Activated CD8-positive, alpha-beta T cell treated with anti-CD3 and anti-CD28 coated beads for 36 hours (primary cell): ENCODE measurements around the gene SPCS3. TPM values are rescaled to one million over a fixed set of nuclear protein-coding genes. Genes with fewer than 3 reads are reported as not detected.
"Not testable (repeated sequence)": the region's sequence is repeated elsewhere in the genome, so short reads cannot be mapped to it uniquely, and the experiment has no call there.

ENCODE experiments used
- ATAC-seq: fragments of 200-7000 bp; cut with Tn5 transposase; one replicate; pipeline ENCODE4 v1.10.0; 2021; ENCODE audit warnings: mild to moderate bottlenecking, moderate library complexity
- CTCF ChIA-PET: fragments of 350-600 bp; sonication (Branson Sonifier 250); formaldehyde crosslinking; loops from one replicate; lab custom pipeline; 2021; ENCODE audit warnings: antibody characterized with exemption; lab: Charles Lee
- POLR2A ChIA-PET: fragments of 350-600 bp; sonication (Branson Sonifier 250); formaldehyde crosslinking; loops from one replicate; lab custom pipeline; 2021; ENCODE audit warnings: antibody characterized with exemption; lab: Charles Lee
- DNase-seq: peaks from one replicate; pipeline ENCODE4 v3.0.0-alpha.2; 2020
- H3K27ac Mint-ChIP-seq: one replicate; pipeline ENCODE4 v1.8.0; 2021; ENCODE audit warnings: mild to moderate bottlenecking, mixed read lengths
- H3K27me3 Mint-ChIP-seq: one replicate; pipeline ENCODE4 v1.8.0; 2021; ENCODE audit warnings: mixed read lengths
- H3K36me3 Mint-ChIP-seq: one replicate; pipeline ENCODE4 v1.8.0; 2021; ENCODE audit warnings: low read depth, mixed read lengths
- H3K4me1 Mint-ChIP-seq: one replicate; pipeline ENCODE4 v1.8.0; 2021; ENCODE audit warnings: low read depth, mixed read lengths
- H3K4me3 Mint-ChIP-seq: one replicate; pipeline ENCODE4 v1.8.0; 2021; ENCODE audit warnings: mild to moderate bottlenecking, moderate library complexity, mixed read lengths
- H3K9me3 Mint-ChIP-seq: one replicate; pipeline ENCODE4 v1.8.0; 2021; ENCODE audit warnings: mixed read lengths
- intact Hi-C: fragments of 100-400 bp; cut with micrococcal nuclease; formaldehyde crosslinking; loops from one replicate; pipeline ENCODE4 v1.10.0; 2022
- total RNA-seq, 2 experiments: library from RNA; stranded (reverse); gene quantifications; one replicate each; pipeline ENCODE4 v1.2.3, GENCODE V29; 2021
- TF ChIP-seq, protein P1 (sequence below): fragments of 200-600 bp; IDR thresholded peaks from one replicate; pipeline ENCODE4 v1.8.0; 2022; ENCODE audit warnings: antibody characterized with exemption, mild to moderate bottlenecking

The SPCS3 gene
- total RNA-seq, 2 experiments from 2014 or later = 153 to 155 TPM

DNA sequence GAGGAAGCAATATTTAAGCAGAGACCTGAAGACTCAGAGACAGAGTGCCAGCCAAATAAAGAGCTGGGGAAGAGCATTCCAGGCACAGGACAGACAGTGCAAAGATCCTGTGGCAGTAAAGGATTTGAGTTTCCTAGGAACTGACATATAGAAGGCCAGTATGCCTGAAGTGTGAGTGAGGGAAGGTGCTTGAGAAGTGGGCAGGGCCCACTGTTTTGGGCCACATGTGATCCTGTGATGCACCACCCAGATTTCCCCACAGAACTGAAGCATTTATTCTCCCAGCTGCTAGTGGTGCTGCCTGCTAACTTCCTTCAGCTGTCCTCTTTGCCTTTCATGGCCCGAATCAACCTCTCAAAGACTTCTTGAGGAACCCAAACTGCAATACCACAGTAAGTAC, 26.8 kb upstream of the SPCS3 start:
- TF ChIP-seq, protein P1, sequence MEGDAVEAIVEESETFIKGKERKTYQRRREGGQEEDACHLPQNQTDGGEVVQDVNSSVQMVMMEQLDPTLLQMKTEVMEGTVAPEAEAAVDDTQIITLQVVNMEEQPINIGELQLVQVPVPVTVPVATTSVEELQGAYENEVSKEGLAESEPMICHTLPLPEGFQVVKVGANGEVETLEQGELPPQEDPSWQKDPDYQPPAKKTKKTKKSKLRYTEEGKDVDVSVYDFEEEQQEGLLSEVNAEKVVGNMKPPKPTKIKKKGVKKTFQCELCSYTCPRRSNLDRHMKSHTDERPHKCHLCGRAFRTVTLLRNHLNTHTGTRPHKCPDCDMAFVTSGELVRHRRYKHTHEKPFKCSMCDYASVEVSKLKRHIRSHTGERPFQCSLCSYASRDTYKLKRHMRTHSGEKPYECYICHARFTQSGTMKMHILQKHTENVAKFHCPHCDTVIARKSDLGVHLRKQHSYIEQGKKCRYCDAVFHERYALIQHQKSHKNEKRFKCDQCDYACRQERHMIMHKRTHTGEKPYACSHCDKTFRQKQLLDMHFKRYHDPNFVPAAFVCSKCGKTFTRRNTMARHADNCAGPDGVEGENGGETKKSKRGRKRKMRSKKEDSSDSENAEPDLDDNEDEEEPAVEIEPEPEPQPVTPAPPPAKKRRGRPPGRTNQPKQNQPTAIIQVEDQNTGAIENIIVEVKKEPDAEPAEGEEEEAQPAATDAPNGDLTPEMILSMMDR = no peak
- ATAC-seq (no peak), DNase-seq (no peak)
- H3K4me3 Mint-ChIP-seq = no peak overlapping the region
- no peaks in the 10 kb centered on the region for H3K27me3 Mint-ChIP-seq
- no peaks in the 10 kb centered on the region for H3K9me3 Mint-ChIP-seq
- ChIA-PET CTCF (interaction anchor here (1.3 kb wide), 1 partner anchor 14 kb away, joined by 3 read pairs; no protein-coding TSS in a partner anchor), POLR2A (no interaction called here)
- no peak overlapping the region for H3K27ac Mint-ChIP-seq
- H3K4me1 Mint-ChIP-seq = no peaks in the 10 kb centered on the region
- no peaks in the 10 kb centered on the region for H3K36me3 Mint-ChIP-seq
- intact Hi-C loops = no loop called here

DNA sequence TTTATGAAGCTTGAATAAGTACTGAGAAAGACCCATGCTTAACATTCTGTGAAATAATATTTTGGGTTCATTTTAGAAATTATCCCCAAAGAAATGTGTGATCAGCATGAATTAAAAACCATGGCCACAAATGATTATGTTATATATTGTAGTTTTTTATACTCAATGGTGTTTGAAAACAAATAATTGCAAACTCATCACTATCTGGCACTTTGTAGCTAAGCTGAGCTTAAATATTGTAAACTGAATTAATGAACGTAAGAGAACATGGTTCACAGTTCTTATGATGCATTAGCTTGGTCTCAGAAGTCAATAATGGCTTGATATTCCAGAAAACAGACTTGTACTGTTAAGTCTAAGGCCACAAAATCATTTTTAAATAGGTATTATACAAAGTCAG, 26.1 kb upstream of the SPCS3 start:
- no peaks in the 10 kb centered on the region for H3K36me3 Mint-ChIP-seq
- POLR2A ChIA-PET = no interaction called here
- intact Hi-C loops = no loop called here
- no peak overlapping the region for H3K4me3 Mint-ChIP-seq
- H3K9me3 Mint-ChIP-seq = no peaks in the 10 kb centered on the region
- H3K4me1 Mint-ChIP-seq = no peaks in the 10 kb centered on the region
- no peak for DNase-seq
- TF ChIP-seq, protein P1 = no peak
- H3K27ac Mint-ChIP-seq = no peak overlapping the region
- ATAC-seq = no peak
- no peaks in the 10 kb centered on the region for H3K27me3 Mint-ChIP-seq
- CTCF ChIA-PET = no interaction called here

DNA sequence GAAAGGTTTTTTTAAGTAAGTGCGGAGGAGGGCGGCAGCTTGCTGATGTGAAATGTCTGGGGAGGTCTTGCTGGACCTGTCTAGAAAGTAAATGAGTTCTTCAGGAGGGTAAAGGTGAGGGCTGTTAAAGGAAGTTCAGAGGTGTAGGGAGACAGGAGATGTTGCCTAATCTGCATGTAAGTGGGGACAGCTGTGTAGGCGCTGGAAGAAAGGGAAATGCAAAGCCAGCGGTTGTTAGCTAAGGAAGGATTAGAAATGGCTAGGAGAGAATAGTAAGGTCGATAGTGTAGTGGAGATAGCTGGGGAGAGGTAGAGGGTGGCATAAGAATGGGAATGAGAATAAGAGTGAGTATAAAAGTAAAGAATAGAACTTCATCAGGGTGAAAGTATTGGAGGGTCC, 23.9 kb upstream of the SPCS3 start:
- ATAC-seq, CTCF ChIA-PET, POLR2A ChIA-PET, H3K36me3 Mint-ChIP-seq, H3K4me1 Mint-ChIP-seq, H3K4me3 Mint-ChIP-seq, H3K27ac Mint-ChIP-seq, DNase-seq, intact Hi-C loops, H3K9me3 Mint-ChIP-seq, H3K27me3 Mint-ChIP-seq: not testable (repeated sequence)

DNA sequence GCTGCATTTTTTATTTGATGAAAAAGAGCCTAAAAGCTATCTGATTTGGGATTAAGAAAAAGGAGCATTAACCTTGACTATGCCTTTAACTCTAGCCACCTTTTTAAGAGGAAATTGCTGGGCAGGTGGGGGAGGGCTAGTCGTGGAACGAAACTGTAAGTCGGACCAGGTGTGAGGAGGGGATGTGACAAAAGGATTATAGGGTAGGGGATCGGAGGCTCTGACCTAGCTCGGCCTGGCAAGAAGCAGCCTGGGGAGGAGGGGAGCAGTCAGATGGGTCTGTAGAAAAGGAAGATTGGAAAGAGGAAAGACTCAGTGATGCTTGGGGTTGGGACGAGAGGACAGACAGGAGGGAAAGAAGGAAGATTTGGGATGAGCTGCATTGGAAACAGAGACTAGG, 21.1 kb upstream of the SPCS3 start:
- Mint-ChIP-seq H3K4me3 (no peak overlapping the region), H3K4me1 (no peaks in the 10 kb centered on the region), H3K27me3 (peaks cover 8% of the 10 kb centered on the region), H3K27ac (no peak overlapping the region), H3K36me3 (no peaks in the 10 kb centered on the region), H3K9me3 (no peaks in the 10 kb centered on the region)
- CTCF ChIA-PET = no interaction called here
- intact Hi-C loops = no loop called here
- TF ChIP-seq, protein P1 = no peak
- POLR2A ChIA-PET = no interaction called here
- ATAC-seq (no peak), DNase-seq (no peak)

DNA sequence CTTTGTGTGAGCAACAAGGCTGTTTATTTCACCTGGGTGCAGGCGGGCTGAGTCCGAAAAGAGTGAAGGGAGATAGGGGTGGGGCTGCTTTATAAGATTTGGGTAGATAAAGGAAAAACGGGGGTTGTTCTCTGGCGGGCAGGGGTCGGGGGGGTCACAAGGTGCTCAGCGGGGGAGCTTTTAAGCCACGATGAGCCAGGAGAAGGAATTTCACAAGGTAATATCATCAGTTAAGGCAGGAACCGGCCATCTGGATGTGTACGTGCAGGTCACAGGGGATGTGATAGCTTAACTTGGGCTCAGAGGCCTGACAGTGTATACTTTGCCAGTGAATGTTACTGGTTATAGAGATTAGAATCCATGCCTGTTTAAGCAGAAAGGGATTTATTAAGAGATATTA, 19.7 kb upstream of the SPCS3 start:
- TF ChIP-seq, protein P1 = no peak
- Mint-ChIP-seq H3K4me3 (no peak overlapping the region), H3K4me1 (no peaks in the 10 kb centered on the region), H3K27ac (no peak overlapping the region), H3K36me3 (no peaks in the 10 kb centered on the region), H3K9me3 (no peaks in the 10 kb centered on the region), H3K27me3 (peaks cover 13% of the 10 kb centered on the region)
- no peak for DNase-seq
- POLR2A ChIA-PET = no interaction called here
- ATAC-seq = no peak
- CTCF ChIA-PET = no interaction called here
- intact Hi-C loops = no loop called here

DNA sequence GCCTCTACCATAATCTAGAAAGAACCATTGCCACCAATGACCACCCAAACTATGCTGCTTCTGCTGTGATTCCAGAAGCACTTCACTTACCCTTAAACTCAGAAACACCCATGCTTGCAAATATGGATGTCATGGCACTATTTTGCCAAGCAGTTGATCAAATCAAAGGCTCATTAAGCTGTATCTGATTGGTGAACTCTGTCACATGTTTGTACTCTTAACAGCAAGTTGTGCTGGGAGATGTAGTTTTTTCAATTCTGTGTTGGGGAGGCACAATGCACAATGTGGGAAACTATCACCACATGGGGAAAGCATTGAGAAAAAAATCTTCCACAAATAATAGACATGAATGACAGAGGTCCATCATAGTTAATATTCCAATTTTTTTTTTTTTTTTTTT, 19.2 kb upstream of the SPCS3 start:
- POLR2A ChIA-PET = no interaction called here
- DNase-seq (no peak), ATAC-seq (no peak)
- no peak overlapping the region for H3K4me3 Mint-ChIP-seq
- intact Hi-C loops = no loop called here
- H3K27ac Mint-ChIP-seq = no peak overlapping the region
- no peaks in the 10 kb centered on the region for H3K9me3 Mint-ChIP-seq
- no peaks in the 10 kb centered on the region for H3K4me1 Mint-ChIP-seq
- H3K36me3 Mint-ChIP-seq = no peaks in the 10 kb centered on the region
- H3K27me3 Mint-ChIP-seq = peaks cover 16% of the 10 kb centered on the region
- CTCF ChIA-PET = no interaction called here
- TF ChIP-seq, protein P1 = no peak
